GM11168 (cell line): ENCODE measurements around the gene NAV2.

Experiments
- in situ Hi-C: fragments of 300-500 bp; cut with MboI; formaldehyde crosslinking; loops from one replicate; pipeline ENCODE4 v1.12.0; 2022; ENCODE audit warnings: low sequenced_read_pairs; ENCODE audit not compliant: unreplicated experiment

NAV2 gene

DNA sequence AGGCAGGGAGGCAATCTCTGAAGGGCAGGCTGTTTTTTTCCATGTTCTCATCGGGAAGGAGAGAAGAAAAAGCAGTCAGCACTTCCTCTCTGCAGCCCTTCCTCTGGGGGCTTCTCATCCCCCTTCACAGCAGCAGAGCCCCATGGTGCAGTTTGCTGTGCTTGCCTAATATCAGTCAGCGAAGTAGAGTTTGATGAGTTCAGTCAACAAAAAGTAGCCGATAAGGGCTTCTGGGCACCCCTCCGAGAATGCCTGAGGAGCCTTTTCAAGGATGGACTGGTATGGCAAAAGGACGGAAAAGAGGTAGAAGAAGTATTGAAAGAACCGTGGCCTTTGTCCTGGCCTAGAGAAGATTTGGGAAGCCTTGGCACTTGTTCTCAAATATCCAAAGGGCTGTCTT lies 55.6 kb downstream of the NAV2 start:
- in situ Hi-C loops: no loop called here

DNA sequence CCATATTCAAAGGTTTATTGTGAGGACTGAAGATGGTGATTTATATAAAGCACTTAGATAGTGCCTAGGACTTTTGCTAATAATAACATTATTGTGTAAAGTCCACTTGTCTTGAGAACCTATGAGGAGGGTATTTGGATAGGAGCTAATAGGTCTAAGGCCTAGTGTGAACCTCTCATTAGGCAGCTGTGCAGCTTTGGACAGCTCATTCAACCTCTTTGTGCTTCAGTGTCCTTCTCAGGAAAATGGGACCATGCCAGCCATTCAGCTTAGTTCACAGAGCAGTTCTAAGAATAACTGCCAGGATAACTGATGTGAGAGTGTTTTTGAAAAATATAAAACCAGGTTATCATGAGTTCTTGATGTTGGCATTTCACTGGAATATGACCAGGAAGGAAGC lies 56.2 kb downstream of the NAV2 start:
- in situ Hi-C loops: no loop called here

DNA sequence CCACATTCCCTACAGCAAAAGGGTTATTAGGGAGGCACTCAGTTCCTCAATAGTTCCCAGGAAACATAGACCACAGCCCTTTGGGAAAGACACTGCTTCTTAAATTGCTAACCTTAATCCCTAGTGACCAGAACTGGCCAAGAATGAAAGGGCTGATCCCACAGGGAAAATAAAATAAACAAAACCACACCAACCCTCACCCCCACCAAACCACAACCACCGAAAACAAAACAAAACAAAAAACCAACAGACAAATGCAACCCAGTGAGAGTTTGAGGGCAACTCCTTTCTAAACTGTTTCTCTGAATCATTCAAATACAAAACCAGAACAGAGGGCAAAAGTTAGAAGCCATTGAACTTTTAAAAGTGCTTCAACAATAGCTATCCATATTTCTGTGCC lies 57.2 kb downstream of the NAV2 start:
- in situ Hi-C loops: no loop called here

DNA sequence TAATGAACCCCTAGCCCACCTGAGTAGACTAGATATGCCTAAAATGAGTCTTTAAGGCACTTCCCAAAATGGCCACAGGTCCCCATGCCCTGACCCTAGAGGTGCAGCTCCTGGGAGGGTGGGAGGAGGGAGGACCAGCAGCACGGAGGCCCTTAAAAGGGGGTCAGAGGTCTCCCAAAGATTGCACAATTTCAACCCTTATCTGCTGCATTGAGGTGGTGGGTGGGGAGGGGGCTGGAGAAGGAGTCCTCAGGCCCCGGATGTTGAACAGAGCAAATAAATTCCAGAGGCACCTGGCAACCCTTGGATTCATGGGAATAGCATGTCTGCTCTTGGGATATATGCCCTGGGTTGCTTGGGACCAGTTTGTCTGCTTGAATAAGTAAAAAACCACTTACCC lies 57.6 kb downstream of the NAV2 start:
- in situ Hi-C loops: no loop called here

DNA sequence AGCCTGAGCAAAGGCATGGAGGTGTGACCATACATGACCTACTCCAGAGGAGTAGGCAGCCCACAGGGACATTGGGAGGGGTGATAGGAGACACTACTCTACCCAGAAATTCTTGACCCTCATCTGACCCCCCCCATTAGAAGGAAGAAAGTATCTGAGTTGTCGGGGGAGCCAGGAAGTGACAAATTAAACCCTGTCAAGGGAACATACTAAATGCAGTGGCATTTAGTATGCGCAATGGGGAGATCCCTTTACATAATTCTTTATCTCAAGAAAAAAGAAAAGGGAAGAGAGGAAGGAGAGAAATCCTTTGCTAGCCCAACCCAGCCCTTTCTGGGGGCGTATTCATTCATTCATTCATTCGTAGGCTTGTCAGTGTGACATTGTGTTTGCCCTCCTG lies 58.8 kb downstream of the NAV2 start:
- in situ Hi-C loops: no loop called here

DNA sequence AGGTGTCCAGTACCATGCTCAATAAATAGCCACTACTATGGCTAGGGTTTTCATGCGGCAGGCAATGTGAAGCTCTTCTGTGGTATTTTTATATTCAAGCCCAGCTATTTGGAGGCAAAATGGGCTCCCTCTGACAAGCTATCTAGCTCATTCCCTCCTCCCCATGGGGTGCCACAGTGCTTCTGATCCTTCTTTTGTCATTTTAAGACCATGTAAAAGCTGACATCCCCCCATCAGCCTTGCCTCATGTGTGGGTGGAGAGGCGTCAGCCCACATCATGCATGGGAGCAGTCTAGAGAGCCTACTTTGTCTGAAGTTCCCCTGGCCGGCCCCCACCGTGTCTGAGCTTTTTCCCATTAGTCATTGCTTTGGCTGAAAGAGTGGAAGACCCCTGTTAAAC lies 59.8 kb downstream of the NAV2 start:
- in situ Hi-C loops: no loop called here

DNA sequence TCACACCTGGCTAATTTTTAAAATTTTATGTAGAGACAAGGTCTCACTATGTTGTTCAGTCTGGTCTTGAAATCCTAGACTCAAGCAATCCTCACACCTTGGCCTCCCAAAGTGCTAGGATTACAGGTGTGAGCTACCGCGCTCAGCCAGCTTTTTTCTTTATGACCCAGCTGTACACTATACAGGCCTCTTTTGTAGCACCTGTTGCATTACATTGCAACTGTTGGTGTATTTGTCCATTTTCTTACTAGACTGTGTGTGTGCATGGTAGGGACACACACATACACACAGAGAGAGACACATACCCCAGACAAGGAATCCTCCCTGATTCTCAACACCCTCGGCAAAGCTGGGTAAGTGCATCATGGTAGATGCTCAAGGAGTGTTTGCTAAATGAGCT lies 61.7 kb downstream of the NAV2 start:
- in situ Hi-C loops: no loop called here

DNA sequence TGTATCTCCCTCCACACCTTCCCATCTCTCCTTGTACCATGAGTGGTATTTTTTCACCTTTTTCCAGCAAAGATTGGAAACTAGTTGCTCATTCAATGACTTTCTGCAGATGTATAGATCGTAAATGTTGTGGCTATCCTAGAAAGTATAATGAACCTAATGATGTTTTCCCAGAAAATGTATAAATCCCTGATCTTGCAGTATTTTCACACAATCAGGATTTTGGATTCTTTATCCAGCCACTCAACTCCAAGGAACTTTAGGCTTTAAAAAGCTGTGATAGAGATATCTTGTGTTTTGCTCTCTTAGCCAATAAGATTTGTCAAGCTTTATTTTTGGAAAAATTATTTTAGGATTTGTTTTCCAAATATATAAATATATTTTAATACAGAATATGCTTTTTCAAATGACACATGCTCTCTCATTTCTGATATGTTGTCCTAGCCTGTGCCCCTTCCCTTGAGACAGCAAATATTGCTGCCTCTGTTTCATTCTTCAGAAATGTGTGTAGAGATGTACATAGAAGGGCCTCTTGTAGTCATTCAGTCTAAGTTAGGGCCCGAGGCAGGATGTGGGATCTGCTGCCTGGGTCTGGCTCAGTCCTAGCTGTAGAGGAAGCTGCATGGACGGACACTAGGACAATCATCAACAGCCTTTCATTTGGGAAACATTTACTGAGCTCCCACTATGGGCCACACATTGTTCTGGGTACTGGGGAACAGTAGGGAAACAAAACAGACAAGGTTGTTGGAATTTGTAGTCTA lies 62.4 kb downstream of the NAV2 start:
- in situ Hi-C loops: no loop called here

DNA sequence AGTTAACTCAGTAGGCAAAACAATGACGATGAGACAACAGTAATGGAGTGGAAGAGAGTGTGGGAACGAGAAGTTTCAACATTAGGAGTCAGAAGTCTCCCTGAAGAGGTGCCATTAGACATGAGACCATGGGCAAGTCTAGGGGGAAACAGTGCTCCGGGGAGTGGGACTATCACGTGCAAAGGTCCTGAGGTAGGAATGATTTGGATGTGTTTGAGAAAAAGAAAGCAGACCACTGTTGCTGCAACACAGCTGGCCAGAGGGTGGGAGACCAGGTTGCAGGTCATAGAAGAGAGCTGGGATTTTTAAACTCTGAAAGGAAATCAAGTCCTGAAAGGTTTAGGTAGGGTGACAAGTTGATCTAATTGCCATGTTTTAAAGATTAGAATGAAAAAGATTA lies 63.0 kb downstream of the NAV2 start:
- in situ Hi-C loops: no loop called here

DNA sequence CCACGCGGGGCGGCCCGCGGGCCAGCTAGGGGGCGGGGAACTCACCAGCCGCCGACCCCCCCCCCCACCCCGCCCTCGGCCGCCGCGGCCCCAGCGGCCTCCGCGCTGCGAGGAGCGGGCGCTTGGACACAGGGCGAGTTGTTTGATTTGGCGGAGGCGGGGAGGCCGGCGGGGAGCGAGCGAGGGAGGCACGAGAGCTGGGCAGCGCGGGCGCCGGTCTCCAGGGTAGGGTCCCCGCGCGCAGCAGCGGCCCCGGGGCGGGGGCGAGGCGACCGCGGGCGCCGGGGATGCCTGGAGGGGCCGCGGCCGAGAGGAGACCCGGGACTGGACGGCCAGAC lies 64.4 kb downstream of the NAV2 start:
- in situ Hi-C loops: no loop called here

DNA sequence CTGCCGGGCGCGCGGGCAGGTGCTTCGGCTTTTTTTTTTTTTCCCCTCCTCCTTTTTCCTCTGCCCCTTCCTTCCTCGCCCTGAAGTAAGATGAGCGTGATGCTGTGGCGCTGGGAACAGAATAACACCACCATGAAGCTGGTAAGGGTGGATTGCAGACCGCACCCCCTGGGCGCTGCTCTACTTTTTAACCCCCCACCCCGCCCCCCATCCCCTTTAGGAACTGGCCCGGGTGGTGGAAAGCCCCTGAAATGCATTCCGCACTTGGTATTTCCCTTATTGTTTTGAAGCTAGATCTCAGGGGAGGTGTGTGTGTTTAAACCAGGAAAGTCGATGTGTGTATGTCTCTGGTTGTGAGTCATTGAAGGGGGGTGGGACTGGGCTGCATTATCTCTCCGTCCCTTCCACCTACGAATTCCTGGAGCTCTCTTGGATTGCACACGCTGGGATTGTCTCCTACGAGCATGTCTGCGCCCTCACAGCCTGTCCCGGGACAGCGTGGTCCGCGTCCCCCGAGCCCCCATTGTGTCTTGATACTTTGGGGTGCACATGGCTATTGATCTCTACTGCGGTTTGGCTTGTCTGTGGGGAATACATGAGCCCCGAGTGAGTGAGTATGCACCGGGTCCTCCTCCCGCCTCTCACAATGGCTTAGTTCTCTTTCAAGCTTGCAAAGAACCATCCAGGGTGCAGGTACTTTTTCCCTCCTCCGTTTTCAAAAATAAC lies 64.9 kb downstream of the NAV2 start:
- in situ Hi-C loops: no loop called here

DNA sequence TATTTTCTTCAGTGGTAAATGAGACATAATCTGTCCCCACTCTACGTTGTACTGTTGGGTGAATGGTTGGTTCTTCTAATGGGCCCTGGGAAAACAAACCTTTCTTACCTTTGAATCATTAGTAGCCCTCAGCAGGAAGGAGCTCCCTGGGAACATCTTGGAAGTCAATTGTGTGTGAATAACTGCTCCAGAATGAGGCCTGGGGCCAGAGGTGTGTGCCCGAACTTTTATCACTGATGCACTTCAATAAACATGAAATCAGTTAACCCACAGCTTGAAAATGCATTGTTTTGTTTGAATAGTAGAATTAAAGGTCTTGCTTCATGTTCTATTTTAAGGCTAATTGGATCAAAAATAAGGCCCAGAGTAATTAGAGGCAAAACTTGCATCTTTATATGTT lies 67.1 kb downstream of the NAV2 start:
- in situ Hi-C loops: no loop called here

DNA sequence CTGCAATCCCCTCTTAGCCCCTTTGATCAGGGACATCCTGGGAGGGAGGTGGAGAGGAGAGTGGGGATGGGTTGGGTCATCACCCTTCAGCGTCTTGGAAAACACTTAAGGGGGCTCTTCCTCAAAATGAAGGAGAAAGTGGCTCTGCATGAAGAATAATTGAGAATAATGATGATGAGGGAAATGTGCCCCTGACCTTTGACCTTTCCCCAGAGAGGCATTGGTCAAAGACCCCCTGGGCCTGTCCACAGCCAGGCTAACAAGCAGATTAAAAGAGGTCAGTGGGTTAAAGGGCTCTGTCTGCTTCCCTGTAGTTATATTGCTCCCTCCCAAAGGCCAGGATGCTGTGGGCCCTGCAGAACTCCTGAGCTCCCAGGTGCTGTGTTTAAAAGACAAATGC lies 68.7 kb downstream of the NAV2 start:
- in situ Hi-C loops: no loop called here

DNA sequence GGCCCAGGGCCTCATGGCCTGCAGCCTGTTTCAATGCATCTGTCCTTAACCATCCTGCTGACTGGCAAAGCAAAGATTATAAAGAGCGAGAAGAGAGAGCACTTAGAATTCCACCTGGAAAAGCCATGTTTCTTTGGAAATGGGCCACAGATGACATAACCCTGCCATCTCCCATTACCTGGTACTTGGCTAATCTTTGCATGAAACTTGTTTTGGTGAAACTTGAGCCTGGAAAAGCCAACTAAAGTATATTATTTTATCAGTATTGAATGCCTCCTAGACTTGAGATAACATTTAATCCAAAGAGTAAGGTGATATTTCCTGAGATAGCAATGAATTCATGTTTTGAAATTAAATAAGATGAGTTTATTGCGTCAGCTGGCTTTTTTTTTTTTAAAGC lies 72.6 kb downstream of the NAV2 start:
- in situ Hi-C loops: no loop called here

DNA sequence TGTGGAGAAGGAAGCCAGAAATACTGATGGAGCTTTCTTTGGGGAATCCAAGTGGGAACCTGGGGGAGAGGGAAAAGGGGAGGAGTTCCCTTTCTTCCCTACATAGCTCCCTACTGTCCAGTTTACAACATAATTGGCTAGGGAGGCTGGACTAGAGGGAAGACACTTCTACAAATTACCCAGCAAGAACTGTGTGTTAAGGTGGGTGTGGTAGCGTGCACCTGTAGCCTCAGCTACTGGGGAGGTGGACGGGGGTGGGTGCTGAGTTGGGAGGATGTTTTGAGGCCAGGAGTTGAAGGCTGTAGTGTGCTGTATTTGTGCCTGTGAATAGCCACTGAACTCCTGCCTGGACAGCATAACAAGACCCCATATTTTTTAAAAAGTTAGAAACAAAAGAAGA lies 74.0 kb downstream of the NAV2 start:
- in situ Hi-C loops: no loop called here

DNA sequence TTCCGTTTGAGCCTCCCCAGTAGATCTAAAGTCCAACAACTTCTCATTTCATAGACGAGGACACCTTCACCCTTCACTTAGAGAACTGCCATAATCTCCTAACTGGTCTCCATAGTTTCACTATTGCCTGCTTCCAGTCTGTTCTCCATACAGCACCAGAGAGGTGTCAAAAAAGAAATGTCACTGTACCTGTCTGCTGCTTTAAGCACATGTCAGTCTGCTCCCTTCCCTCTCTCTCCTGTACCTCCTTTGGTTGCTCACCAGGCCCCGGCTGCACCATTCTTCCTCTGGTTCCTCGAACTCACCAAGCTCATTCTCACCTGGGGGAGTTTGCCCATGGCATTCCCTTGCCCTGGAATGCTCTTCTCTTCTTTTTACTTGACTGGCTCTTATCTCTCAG lies 75.8 kb downstream of the NAV2 start:
- in situ Hi-C loops: no loop called here

DNA sequence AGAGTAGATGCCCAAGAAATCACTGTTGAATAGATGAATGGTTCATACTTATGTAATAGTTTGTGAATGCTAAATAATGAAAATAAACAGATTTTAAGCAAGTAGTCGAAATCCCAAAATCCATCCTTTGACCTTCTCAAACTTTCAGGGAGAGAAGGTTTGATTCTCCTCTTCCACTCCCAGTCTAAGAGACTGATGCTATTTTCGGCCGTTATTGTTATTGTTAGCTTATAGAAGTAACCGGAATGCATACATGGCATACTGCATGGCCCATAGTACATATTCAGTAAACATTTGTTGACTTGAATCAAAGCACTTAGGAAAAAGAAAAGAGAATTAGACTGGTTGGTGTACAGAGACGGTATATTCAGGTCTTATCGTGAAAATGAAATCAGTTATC lies 76.6 kb downstream of the NAV2 start:
- in situ Hi-C loops: no loop called here

DNA sequence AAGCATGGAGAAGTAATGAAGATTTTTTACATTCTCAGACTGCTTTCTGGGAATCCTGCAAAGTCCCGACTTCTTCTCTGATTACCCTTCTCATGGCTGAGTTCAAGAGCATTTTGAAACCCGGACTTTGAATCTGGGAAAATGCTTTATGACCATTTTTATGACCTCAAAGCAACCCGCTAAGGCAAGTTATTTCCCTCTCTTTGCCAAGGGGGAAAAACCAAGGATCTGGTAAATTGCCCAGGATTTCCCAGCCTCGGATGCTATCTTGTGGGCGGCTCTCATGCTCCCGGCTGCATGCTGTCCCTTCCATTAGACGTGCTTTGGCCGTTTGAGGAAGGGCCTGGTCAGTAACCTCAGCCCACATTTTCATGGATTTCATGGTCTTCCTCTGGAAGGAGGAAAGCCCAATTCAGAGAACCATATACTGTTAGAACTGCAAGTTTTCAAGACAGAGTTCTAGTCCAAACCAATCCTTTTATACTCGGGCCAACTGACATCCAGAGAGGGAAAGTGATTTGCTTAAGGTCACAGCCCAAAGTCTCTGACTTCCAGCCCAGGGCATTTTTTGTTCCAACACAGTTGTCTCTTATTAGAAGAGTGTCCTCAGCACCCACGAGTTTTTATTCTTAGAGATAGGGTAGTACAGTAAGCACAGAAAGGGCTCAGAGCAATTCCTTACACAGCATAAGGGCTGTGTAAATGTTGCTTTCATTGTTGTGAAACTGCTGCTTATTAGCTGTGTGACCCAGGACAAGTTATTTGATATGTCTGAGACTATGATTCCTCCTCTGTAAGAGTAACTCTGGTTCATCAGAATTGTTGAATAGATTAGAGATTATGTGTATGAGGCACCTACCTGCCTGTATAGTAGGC lies 77.4 kb downstream of the NAV2 start:
- in situ Hi-C loops: no loop called here

DNA sequence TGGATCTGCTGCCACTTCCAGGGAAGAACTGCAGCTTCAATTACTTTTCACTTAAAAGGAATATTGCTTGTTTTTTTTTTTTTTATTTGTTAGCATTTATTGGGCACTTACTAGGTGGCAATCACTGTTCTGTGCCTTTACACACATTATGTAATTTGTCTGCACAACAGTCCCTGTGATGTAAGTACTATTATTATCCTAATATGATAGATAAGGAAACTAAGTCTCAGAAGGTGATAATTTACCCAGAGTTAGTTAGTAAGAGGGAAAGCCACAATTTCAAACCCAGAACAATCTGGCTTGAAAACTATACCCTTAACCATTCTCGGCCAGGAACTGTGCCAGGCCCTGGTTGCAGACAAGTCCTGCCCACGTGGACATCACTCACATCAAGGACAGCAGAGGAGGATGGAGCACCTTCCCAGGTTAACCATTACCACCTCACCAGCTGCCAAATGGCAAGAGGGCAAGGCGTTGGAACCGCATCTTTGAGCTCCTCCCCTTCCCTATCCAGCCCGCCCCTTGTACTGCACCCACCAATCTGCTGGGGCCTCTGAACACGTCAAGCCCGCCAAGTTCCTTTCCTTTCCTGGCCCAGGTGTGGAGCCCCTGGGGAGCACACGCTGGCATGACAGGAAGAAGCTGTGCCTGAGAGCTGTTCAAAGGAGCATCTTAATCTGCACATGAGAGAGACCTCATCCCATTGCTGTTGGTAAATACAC lies 78.4 kb downstream of the NAV2 start:
- in situ Hi-C loops: no loop called here

DNA sequence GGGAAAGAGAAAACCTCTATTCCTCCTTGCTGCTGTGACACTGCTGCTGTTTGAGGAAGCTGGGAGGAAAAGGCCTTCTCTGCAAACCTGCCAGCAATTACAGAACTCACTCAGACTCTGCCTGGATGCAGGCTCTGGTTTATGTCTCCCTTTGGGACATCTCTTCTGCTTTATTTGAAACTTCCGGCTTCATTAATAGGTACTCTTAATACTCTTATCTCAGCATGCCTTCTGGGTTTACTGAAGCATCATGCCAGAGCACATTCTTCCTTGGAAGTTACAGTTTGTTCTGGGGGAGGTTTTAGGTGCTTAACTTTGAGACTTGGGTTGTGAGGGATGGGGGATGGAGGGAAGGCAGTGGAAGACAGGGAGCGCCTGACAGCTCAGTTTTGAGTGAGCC lies 79.9 kb downstream of the NAV2 start:
- in situ Hi-C loops: no loop called here

DNA sequence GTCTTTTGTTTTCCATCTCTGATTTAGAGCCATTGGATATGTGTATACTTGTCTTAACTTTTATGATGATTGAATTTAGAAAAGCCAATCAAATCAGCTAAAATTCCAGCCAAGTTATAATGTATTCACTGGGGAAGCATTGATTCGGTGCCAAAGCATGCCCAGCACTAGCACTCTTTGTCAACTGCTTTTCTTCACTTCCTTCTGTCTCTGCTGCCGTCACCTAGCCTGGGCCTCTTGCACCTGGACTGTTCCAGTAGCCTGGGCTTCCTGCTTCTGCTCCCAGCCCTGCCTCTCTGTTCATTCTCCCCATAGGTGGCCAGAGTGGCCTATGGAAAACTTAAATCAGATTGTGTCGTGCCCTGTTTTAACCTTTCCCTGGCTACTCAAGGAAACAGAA lies 80.7 kb downstream of the NAV2 start:
- in situ Hi-C loops: no loop called here
